Spleen (tissue), 7 donors: ENCODE measurements around the gene HAX1.

Source experiments
- POLR2A ChIP-seq, 3 donors: fragments of 450-650 bp; IDR thresholded peaks; one replicate each; pipeline ENCODE4 v1.5.1; 2017; ENCODE audit warnings: antibody characterized with exemption in 3 of 3, mild to moderate bottlenecking in 1 of 3
- POLR2AphosphoS5 ChIP-seq, 3 donors: sonication (generic); formaldehyde crosslinking; IDR thresholded peaks; one replicate each; pipeline ENCODE4 v1.5.1; 2017; ENCODE audit warnings: antibody characterized with exemption in 3 of 3
- TF ChIP-seq, protein P1 (sequence below), 11 experiments: fragments of 200-600 bp in 7 of 11; fragments of 450-650 bp in 4 of 11; sonication (generic) in 4 of 11; IDR thresholded peaks in 8 of 11; conservative IDR thresholded peaks in 3 of 11; 1 replicate in 7 of 11; 2 replicates in 4 of 11; pipeline versions ENCODE4 v1.4.0 to v1.8.0; 2016 to 2021; ENCODE audit warnings: antibody characterized with exemption in 11 of 11, inconsistent platforms in 4 of 11, mild to moderate bottlenecking in 1 of 11
- donor health status: DM: no; HTN: no; CAD: no; lungs with moderate emphysema.
- donor health status: DM: no; HTN: no; CAD: no.
- donor health status: DM: no; HTN: no; CAD: no.

DNA sequence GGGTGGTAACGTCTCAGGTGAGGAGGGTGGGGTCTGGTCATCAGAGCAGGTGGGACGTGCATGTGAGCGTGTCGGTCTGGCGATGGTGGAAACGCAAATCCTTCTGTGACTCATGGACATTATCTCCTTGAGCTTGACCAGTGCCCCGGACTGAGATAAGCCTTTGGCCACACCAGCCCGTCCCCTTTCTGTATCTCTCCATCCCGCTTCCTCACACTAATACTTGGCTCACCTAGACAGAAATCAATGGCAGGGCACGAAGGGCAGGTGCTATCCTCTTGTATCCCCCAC is 40.6 kb downstream of the HAX1 start:
- TF ChIP-seq, protein P1, sequence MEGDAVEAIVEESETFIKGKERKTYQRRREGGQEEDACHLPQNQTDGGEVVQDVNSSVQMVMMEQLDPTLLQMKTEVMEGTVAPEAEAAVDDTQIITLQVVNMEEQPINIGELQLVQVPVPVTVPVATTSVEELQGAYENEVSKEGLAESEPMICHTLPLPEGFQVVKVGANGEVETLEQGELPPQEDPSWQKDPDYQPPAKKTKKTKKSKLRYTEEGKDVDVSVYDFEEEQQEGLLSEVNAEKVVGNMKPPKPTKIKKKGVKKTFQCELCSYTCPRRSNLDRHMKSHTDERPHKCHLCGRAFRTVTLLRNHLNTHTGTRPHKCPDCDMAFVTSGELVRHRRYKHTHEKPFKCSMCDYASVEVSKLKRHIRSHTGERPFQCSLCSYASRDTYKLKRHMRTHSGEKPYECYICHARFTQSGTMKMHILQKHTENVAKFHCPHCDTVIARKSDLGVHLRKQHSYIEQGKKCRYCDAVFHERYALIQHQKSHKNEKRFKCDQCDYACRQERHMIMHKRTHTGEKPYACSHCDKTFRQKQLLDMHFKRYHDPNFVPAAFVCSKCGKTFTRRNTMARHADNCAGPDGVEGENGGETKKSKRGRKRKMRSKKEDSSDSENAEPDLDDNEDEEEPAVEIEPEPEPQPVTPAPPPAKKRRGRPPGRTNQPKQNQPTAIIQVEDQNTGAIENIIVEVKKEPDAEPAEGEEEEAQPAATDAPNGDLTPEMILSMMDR (IDR thresholded peaks at IDR 0.05 in 8 of 11, conservative IDR thresholded peaks at IDR 0.05 in 3 of 11), result no peak
- no peak for TF ChIP-seq POLR2AphosphoS5 (IDR thresholded peaks at IDR 0.05)
- no peak for TF ChIP-seq POLR2A (IDR thresholded peaks at IDR 0.05)
